ENCODE data around the gene CDT1.
"Not testable (repeated sequence)": the region's sequence is repeated elsewhere in the genome, so short reads cannot be mapped to it uniquely, and the experiment has no call there.

The CDT1 gene

DNA sequence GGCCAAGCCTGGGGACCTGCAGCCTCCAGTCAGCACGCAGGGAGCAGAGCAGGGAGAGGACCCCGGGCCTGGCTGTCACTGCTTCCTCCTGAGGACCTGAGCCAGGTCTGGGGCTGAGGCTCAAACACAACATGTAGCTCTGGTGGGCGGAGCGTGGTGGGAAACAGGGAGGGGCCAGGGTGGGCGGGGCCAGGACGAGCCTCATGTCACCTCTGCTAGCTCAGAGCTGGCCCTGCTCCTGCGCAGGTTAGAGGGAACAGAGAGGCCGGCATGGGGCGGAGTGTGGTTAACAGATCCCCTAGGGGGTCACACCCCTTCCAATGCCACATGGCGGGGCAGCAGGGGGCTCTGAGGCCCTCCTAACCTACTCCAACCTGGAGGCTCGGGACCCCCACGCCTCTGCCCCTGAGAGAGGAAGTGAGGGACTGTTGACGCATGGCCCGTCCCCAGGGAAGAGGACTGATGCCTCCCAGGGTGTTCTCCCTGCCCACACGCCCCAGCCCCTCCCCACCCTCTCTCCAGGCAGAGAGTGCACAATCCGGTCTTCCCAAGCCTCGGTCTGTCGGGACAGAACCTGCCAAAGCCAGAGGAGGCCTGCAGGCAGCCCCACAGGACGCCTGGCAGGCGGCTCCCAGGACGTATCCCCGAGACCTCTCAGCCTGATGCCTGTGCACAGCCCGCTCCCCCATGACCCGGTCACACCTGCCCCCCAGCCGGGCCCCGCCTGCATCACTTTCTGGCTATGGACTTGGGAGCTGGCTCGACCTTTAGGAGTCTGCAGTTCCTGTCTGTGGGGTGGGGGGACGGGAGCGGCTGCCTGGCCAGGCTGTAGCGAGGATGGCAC is 33.8 kb upstream of the CDT1 start:
- DNase-seq = no peak

DNA sequence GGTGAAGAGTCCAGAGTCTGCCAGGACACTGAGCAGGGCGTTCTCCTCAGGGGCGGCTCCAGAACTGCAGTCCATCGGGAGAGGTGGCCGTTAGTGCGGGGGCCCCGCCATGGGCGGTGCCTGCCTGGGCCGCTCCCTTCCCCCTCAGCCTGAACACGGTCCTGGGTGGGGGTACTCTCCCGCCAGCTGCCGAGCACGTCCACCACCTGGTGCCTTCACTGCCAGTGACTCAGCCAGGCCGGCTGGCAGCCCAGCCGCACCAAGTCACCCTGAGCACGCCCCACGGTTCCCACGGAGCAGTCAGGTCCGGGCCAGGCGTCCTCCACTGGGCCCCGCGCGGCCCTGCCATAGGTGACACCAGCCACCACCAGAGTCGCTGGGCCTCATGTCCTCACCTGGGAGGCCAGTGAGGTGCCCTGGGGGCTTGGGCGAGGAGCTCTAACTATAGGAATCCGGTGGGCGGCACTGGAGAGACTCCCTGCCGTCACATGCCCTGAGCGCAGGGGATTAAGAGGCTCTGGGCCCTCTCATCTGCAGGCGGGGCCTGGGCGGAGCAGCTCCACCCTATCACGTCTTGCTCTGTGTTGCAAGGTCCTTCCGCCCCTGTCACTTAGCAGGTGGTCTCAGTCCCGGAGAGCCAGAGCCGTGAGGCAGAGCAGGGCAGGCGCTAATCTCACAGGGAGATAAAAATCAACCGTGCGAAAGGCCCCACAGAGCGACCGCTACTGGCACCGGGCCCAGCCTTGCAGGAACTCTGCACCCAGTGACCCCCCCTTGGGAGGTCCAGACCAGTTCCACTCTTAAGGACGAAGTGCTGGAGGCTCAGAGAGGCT is 32.9 kb upstream of the CDT1 start:
- DNase-seq = peak; percentile 12

DNA sequence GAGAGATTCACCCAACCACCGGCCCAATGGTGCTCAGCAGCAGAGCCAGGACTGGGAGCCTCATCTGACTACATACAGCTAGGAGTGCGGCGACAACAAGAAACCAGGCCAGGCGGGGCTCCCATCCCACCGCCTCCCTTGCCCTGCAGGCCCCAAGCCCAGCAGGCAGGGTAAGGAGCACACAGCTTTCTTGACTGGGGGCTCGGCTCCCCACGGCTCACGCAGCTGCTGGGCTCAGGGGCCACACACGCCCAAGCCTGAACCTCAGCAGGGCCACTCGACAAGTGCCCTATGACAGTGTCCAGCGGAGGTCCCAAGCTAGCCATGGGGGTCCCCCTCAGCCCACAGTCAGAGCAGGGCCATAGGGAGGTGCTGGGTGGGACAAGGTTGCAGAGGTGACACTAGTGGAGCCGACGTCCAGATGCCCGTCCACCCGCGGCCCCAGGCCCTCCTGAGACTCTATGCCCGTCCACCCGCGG is 32.3 kb upstream of the CDT1 start:
- no peak for DNase-seq

DNA sequence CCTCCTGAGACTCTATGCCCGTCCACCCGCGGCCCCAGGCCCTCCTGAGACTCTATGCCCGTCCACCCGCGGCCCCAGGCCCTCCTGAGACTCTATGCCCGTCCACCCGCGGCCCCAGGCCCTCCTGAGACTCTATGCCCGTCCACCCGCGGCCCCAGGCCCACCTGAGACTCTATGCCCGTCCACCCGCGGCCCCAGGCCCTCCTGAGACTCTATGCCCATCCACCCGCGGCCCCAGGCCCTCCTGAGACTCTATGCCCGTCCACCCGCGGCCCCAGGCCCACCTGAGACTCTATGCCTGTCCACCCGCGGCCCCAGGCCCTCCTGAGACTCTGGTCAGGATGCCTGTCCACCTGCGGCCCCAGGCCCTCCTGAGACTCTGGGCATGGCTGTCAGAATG is 31.8 kb upstream of the CDT1 start:
- DNase-seq = not testable (repeated sequence)

DNA sequence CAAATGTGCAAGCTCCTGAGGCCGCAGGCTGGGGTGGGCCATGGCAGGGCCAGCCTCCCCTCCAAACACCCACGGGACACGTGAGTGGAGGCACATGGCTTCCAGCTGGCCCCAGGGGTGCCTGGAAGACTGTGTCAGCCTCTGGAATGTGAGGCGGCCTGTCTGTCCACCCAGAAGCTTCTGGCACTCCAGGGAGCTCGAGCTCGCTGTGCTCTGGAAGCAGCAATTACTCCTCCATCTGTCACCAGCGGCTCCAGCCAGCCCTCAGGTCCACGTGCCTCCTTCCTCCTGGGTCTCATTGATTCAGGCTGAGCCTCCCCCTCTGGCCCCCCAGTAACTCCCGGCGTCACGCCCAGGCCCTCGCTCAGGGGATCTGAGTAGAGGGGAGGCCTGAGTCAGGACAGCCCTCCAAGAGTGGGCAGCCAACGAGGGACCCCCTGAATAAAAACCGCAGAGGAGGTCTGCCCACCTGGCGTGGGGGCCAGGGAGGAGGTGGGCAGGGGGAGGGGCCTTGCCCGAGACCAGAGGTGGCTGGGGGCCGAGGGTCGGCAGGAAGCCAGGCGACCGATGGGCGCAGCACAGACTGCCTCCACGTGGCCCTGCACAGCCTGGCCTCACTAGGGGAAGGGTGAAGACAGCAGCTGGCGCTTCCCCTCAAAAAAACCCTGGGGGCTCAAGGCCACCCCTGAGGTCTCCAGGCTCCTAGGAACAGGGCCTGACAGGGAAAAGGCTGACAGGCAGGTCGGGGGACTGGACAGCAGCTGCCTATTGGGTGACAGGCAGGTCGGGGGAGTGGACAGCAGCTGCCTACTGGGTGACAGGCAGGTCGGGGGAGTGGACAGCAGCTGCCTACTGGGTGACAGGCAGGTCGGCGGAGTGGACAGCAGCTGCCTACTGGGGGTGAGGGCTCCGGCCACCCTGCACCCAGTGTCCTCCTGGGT is 30.4 kb upstream of the CDT1 start:
- no peak for DNase-seq

DNA sequence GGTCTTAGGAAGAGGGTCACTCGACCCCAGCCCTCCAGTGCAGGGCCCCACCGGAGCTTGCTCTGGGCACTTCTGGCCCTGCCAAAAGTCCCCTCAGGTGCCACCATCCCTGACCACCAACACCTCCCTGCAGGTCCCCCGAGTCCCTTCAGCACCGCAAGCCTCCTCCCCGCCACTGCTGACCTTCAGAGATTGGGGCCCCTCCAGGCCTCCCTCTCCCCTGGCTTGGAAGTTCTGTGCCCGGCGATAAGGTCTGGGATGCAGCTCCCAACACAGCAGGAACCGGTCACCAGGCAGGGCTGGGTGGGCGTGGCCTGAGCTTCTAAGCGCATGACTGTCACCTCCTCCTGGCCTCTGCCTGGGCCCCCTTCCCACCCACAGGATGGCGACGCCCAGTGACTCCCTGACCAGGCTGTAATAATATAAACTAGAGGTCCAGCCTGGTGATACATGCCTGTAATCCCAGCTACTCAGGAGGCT is 29.7 kb upstream of the CDT1 start:
- DNase-seq = no peak

DNA sequence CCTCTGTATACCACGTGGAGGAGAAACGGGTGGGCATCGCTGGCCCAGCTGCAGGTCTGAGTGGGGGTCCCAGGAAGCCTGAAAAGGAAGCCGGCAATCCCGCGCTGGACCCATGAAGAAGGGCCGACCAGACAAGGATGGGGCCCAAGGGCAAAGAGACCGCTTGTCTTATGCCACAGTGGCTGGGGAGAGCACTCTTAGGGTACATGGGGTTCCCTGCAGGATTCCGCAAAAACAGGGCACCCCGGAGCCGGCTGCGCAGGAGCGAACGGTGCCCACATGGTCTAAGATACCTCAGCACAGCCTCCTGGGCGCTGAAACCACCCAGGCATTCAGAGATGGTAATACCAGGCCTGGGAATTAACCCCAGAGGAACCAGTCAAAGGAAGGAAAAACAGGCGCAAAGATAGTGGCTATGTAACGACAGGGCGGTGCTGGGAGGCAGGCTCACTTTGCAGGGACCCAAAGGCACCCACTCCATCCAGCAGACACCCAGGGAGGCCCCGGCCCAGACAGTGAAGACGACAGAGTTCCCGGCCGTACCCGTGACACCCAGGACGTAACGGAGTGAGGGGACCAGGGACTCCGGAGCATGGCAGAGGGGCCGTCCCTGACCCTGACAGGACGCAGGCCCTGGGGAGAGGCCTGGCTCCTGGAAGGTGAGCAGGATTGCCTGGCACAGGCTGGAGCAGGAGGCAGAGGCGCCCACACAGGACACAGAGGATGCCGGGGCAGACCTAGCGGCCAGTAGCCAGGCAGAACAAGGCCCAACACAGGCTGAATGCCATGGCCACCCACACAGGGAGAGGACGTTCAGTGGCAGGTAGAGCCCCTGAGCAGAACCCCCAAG is 28.8 kb upstream of the CDT1 start:
- DNase-seq = no peak

DNA sequence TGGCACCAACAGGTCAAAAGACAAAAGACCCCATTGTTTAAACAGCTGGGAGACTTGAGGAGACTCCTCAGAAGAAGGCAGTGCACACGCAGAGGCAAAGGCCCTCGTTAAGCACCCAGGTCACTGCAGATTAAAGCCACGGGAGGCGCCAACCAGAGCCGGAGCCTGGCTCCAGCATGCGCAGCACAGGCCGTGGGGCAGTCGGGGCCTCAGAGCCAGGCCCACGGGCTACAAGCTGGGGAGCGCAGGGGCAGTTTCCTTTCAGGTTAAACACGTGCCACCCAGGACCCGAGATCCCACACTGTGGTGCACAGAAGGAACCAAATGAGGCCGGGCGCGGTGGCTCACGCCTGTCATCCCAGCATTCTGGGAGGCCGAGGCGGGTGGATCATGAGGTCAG is 27.8 kb upstream of the CDT1 start:
- no peak for DNase-seq

DNA sequence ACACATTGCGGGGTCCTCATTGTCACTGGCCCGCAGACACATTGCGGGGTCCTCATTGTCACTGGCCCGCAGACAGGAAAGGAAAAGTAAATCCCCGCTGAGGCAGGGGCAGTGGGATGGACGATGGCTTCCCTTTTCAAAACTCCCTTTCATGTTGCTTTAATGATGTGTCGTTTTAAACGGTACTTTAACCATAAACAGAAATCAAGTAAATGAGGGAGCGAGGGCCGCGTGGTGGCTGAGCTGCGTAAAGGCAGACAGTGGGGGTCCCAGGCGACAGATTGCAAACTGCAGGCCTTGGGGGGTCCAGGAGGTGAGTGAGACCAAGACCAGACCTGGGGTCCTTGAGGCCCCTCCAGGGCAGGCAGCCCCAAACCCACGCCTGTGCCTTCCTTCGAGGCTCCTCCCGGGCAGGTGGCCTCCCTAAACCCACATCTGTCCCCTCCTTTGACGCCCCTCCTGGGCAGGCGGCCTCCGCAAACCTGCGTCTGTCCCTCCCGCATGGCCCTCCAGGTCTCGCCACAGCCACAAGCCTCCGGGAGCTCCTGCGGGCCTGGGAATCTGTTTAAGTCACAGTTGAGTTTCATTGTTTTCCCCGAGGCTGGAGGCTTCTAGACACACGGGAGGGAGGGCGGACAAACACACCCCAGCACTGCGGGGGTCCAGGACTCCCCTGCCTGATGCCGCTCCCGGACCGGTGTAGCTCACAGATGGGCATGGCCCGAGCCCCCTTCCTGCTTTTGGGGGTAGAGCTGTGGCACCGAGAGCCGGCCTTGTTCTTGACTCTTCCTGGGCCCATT is 25.9 kb upstream of the CDT1 start:
- no peak for DNase-seq

DNA sequence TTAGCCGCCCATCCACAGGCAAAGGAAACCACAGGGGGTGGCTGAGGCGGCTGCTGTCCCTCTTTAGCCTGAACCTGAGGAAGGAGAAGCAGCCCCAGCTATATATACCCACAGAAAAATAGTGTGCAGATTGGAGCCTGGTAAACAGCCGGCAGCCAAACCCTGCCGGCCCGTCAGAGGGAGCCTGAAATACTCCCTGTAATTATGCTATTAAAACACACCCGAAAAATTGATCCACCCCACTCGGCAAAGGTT is 25.4 kb upstream of the CDT1 start:
- no peak for DNase-seq

DNA sequence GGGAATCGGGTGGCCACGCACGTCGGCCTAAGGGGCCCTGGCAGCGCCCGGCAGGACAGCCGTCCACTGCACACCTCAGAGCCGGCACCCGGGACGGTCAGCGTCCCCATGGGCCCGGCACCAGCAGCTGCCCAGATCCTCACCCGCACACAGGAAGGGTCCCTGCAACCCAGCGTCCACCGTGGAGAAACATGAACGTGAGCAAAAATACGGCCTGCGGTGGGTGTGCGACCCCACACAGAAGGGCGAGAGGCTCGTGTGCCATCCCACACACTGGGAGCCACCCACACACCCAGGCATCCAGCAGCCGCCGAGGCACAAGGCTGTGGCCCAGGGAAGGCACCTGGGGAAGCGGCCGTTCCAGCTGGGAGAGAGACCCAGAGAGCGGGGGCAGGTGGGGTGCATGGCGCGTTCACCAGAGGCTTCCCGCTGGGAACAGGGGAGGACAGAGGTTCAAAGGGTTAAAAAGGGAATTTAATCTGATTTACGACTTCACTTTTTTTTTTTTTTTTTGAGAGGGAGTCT is 25.0 kb upstream of the CDT1 start:
- no peak for DNase-seq

DNA sequence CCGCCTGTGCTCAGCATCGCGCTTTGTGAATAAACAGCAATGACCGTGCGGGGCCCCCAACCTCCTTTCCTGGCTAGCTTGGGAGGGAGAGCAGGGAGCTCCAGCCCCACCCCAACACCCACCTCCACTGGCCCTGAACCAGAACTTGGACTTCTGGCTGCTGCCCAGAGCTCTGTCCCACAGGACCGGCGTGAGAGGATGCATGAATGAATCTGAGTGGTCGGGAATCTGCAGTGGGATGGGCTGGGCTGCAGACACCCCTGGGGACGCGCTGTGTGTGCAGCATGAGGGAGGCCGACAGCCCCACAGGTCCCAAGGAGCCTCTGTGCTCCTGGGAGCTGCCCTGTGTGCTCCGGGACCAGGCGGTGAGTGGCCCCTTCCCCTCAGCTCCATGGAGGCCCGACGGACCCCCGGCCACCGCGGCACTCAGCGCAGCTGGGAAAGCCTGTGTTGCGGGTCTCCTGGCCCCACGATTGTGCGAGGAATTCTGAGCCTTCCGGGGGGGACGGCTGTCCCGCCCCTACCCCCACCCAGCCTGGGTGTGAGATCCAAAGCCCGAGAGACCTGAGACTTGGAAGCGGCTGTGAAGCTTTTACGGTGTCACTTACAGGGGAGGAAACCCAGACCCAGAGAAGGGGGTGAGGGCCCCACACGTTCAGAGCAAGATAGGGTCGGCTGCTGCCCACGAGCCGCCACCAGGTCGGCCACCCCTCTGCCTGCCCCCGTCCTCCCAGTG is 24.0 kb upstream of the CDT1 start:
- DNase-seq = no peak

DNA sequence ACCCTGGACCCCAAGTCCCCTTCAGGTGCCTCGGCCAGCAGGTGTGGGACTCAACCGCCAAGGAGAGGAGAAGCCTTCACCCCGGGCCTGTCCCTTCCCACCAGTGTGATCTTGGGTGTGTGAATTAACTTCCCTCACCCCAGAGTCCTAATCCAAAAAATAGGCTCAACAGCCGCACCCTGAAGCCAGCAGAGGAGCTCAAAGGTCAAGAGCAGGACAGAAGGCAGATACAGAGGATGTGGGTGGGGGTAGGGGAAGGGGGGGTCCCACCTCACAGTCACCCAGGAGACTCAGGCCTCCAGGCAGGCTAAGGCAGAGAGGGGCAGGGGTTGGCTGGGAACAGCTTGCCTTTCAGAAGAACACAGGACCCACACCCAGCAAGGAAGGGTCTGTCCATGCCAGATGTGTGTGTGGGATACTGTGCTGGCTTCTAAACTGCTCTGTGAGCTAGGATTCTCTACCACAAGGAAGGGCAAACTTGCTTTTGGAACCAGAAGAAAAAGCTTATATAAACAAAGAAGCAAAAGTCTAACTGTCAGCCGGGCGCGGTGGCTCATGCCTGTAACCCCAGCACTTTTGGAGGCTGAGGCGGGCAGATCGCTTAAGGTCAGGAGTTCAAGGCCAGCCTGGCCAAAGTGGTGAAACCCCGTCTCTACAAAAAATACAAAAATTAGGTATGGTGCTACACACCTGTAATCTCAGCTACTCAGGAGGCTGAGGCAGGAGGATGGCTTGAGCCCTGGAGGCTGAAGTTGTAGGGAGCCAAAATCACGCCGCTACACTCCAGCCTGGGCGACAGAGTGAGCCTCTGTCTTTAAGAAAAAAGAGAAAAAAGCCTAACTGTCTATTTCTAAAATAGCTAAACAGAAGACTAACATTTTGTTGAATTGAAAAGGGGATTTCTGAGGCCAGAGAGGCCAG is 23.2 kb upstream of the CDT1 start:
- DNase-seq = no peak

DNA sequence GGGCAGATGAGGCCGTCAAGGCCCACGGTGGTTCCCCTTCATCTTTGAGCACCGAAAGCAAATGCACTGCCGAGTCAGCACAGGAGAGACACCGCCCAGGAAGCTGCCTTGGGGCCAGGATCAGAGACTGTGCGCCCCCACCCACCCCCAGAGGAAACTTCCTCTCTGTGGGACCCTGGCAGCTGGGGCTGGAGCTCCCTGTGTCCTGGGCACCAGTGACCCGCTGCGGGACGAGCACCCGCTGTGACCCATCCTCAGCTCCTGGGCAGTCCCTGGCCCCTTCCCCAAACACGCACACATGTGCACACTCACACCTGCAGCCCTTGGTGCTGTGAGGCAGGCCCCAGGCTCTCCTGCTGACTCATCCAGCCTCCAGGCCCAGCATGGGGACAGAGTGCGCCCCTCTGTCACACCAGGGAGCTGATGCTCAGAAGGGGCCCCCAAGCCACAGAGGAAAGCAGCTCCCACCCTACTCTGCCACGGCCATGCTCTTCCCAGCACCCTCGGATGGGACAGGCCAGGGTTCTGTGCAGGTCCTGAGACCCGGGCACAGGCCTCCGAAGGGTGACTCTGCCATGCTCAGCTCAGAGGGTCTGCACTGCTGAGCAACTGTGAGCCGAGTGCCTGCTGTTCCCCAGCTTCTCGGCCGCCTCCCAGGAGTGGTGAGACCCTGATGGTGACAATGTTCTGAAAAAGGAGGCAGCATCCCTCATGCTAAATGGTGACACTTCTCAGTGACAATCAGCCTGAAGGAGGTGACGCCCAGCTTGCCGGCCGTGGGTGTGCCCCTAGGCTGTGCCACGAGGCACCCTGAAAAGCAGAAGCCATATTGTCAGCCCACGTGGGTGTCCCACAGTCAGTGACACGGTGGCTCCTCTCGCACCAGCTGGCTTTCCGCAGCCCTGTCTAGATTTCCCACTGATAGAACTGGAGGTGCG is 22.2 kb upstream of the CDT1 start:
- DNase-seq = no peak

DNA sequence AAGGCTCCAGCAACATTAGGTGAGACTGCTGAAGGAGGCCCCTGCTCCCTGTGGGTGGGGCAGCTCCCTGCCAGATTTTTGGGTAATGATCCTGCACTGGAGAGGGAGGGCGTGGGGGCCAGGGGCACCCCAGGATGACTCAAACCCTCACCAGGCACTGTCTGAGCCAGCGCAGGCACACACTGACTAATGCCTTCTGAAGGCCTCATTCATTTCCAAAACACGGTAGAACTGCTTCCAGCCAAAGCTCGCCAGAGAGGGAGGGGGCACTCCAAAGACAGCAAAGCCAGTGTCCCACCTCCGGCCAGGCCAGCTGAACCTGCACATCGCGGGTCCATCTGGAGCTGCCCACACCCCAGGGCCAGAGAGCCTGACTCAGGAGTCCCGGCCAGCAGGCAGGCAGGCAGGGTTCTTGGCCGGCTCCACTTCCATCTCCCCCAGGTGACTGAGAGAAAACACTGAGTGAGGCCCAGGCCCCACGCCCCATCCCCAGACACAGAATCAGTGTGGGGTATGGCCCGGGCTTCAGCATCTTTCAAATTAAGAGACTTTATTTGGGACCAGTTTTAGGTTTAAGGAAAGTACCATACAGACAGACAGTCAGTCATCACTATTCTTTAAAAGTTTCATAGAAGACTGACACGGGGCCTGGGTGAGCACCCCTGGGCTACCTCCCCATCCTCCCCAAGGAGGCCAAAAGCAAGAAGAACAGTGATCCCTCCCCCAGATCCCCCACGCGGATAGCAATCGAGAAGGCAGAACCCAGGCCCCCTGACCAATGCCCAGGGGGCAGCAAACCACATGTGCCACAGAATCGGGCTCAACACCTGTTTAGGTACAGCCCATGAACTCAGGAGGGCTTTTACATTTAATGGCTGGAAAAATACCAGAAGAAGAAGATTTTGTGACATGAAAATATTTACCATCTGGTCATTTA is 20.9 kb upstream of the CDT1 start:
- DNase-seq = no peak

DNA sequence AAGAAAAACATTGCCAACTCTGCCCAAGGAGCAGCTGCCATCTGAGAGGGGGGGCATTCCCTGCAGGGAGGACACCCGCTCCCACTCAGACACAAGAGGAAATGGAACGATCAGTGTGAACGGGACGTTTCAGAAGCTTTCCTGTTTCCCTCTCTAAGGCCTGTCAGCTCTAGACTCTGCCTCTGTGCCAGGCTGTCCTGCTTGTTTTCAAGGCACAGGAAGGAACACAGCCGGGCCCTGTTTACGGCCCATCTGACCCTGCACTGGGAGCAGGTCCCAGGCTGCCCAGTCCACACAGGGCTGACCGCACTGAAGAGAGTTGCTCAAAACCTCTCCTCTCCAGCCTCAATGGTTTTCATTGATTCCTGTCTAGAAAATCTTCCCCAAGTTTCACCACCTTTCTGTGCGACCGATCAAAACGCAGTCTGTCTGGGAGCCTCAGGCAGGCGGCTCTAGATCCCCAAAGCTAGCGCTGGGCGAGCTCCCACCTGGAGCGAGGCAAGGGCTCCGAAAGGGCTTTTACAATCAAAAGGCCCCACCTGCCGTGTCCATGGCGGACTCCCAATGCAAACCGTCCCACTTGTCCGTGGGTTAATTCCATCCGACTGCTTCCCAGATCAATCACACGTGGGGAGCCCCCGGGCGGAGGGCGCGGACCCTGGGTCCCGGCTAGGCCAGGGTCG is 20.1 kb upstream of the CDT1 start:
- DNase-seq = no peak

Data from NCI-H510A treated with DMSO at 0.1 percent for 48 hours (cell line).